Measurements from ENCODE around the gene HOXA3. TPM values are rescaled to one million over a fixed set of nuclear protein-coding genes. Genes with fewer than 3 reads are reported as not detected.

Gene HOXA3
- total and polyA plus RNA-seq, 2 of the 13 experiments (the other 11 are each of a cell fraction or from before 2014, with no cell fraction given) = 2.9 to 4.6 TPM

GRCh38 chr7:27199849-27200760 is 47.7 kb upstream of the HOXA3 start, which contains the start of gene HOXA13 (continued):
- TF ChIP-seq EHMT2 (IDR thresholded peaks at IDR 0.05; ENCODE audit: borderline replicate concordance, low read depth, low read length) (no peak), ZNF256 (CRISPR knock-in tag; conservative IDR thresholded peaks at IDR 0.05) (no peak), GMEB1 (CRISPR knock-in tag; IDR thresholded peaks at IDR 0.05; ENCODE audit: borderline replicate concordance) (no peak), ETV6 (CRISPR knock-in tag; conservative IDR thresholded peaks at IDR 0.05) (no peak), ZNF17 (CRISPR knock-in tag; IDR thresholded peaks at IDR 0.05) (no peak), TMF1 (CRISPR knock-in tag; IDR thresholded peaks at IDR 0.05; ENCODE audit: low read depth) (no peak), TRIM22 (IDR thresholded peaks at IDR 0.05) (no peak), NFYB (CRISPR knock-in tag; IDR thresholded peaks at IDR 0.05) (no peak), ZZZ3 (CRISPR knock-in tag; IDR thresholded peaks at IDR 0.05; ENCODE audit: borderline replicate concordance) (no peak), ZBTB39 (CRISPR knock-in tag; IDR thresholded peaks at IDR 0.05) (no peak), IRF1 (CRISPR knock-in tag; IDR thresholded peaks at IDR 0.05; ENCODE audit: low read depth) (no peak), ZBTB14 (CRISPR knock-in tag; IDR thresholded peaks at IDR 0.05) (peak; percentile 36; the same call in 1 of the 2 replicates), ZSCAN9 (CRISPR knock-in tag; IDR thresholded peaks at IDR 0.05; ENCODE audit: borderline replicate concordance) (no peak), ZNF777 (CRISPR knock-in tag; IDR thresholded peaks at IDR 0.05) (peak; percentile 76; the same call in 1 of the 2 replicates), ZNF34 (CRISPR knock-in tag; IDR thresholded peaks at IDR 0.05; ENCODE audit: borderline replicate concordance) (no peak), ATF7-NPFF (CRISPR knock-in tag; IDR thresholded peaks at IDR 0.05; ENCODE audit: low read depth) (no peak), CSRNP1 (CRISPR knock-in tag; IDR thresholded peaks at IDR 0.05) (no peak), ZNF24 (IDR thresholded peaks at IDR 0.05) (no peak), CHCHD3 (CRISPR knock-in tag; IDR thresholded peaks at IDR 0.05) (no peak)

Measured in HepG2 (cell line).